GM19397 (cell line): ENCODE measurements around the gene OLFM2.
"Not testable (repeated sequence)": the region's sequence is repeated elsewhere in the genome, so short reads cannot be mapped to it uniquely, and the experiment has no call there.

Source experiments
- ATAC-seq: cut with Tn5 transposase; IDR thresholded peaks from one replicate; pipeline ENCODE4 v1.9.1; 2021; ENCODE audit warnings: mild to moderate bottlenecking, moderate library complexity; ENCODE audit not compliant: unreplicated experiment

OLFM2 gene

GRCh38 chr19:9836021-9836420, 100.3 kb downstream of the OLFM2 start:
- ATAC-seq, result no peak

- ATAC-seq, result peak; percentile 26
Measured at GRCh38 chr19:9835507-9835949, 100.8 kb downstream of the OLFM2 start.

GRCh38 chr19:9834726-9835506, 101.4 kb downstream of the OLFM2 start, which contains the start of gene PIN1:
PIN1 (plus strand) TSS chr19:9835318; CDS start chr19:9835345, 27 bp downstream.
- peak; percentile 95 for ATAC-seq

- ATAC-seq, result no peak
Measured at GRCh38 chr19:9834307-9834725, 102.0 kb downstream of the OLFM2 start.

- no peak for ATAC-seq
Measured at GRCh38 chr19:9828551-9829063, 107.7 kb downstream of the OLFM2 start.

GRCh38 chr19:9827289-9828238, 108.8 kb downstream of the OLFM2 start, which contains the start of gene UBL5:
UBL5 (plus strand) TSS chr19:9827918; CDS start chr19:9828338, 420 bp downstream.
- ATAC-seq, result peak; percentile 90

GRCh38 chr19:9823816-9824215, 112.5 kb downstream of the OLFM2 start:
- no peak for ATAC-seq

GRCh38 chr19:9820034-9820433, 116.3 kb downstream of the OLFM2 start:
- not testable (repeated sequence) for ATAC-seq

GRCh38 chr19:9819596-9819909, 116.8 kb downstream of the OLFM2 start:
- no peak for ATAC-seq

GRCh38 chr19:9818734-9819595, 117.3 kb downstream of the OLFM2 start, which contains the start of gene FBXL12:
FBXL12 (minus strand) TSS chr19:9819079; CDS start chr19:9818813, 266 bp downstream.
- ATAC-seq, result peak; percentile 85

- no peak for ATAC-seq
Measured at GRCh38 chr19:9818175-9818733, 118.1 kb downstream of the OLFM2 start.

GRCh38 chr19:9811139-9811538, 125.2 kb downstream of the OLFM2 start:
- no peak for ATAC-seq

- no peak for ATAC-seq
Measured at GRCh38 chr19:9808855-9809824, 127.2 kb downstream of the OLFM2 start.

GRCh38 chr19:9806803-9807202, 129.5 kb downstream of the OLFM2 start:
- ATAC-seq, result no peak
